Measurements from ENCODE around the gene SIPA1L3.

DNA sequence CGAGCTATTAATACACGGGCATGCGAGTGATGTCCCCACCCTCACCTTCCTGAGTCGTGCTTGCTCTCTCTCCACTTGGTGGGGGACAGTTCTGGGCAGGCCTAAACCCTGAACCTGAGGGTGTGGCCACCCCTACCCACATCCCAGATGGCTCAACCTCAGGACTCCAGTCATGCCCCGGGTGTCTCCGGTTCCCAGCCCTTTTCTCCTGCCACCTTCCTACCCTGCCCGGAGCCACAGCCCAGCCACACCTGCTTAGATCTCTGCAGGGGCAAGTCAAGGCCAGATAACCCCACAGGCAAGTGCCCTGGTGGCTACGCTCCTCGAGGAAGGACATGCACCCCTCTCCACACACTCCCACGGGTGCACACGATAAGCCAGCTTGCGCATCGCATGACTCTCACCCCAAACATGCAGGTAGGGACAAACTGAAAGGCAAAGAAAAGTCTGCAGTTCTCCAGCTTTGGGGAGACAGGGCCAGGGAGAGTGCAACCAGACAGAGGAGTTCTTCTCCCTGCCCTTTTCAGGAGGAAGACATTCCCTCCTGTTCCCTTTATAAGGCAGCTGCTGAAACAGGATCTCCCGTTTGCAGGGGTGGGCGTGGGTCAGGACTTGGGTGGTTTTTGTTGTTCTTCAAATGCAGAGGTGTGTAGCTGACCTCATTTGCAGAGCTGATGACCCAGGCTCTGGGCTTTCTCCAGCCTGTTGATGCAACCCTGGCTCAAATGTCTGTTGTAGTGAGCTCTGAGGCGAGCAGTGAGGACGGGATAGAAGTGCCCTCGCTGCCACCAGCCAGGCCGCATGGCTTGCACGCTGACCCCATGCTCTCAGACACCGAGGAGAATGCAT, 228.4 kb downstream of the SIPA1L3 start:
- TF ChIP-seq, protein P1, sequence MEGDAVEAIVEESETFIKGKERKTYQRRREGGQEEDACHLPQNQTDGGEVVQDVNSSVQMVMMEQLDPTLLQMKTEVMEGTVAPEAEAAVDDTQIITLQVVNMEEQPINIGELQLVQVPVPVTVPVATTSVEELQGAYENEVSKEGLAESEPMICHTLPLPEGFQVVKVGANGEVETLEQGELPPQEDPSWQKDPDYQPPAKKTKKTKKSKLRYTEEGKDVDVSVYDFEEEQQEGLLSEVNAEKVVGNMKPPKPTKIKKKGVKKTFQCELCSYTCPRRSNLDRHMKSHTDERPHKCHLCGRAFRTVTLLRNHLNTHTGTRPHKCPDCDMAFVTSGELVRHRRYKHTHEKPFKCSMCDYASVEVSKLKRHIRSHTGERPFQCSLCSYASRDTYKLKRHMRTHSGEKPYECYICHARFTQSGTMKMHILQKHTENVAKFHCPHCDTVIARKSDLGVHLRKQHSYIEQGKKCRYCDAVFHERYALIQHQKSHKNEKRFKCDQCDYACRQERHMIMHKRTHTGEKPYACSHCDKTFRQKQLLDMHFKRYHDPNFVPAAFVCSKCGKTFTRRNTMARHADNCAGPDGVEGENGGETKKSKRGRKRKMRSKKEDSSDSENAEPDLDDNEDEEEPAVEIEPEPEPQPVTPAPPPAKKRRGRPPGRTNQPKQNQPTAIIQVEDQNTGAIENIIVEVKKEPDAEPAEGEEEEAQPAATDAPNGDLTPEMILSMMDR (IDR thresholded peaks at IDR 0.05; ENCODE audit: insufficient read depth, low read length, poor library complexity, severe bottlenecking) = no peak
- TF ChIP-seq EZH2phosphoT487 (conservative IDR thresholded peaks at IDR 0.05; ENCODE audit: low read length) = no peak

Data from SU-DHL-6 (cell line).